Kidney (tissue), 14 donors: ENCODE measurements around the gene LMX1B. TPM values are rescaled to one million over a fixed set of nuclear protein-coding genes. Genes with fewer than 3 reads are reported as not detected.

Experiments used
- DNase-seq, 5 donors: peaks; one replicate each; pipeline ENCODE4 v3.0.0-alpha.2; 2013 to 2020
- FAIRE-seq: peaks from 2 replicates; lab custom pipeline; 2012; peaks lifted over from hg19 to GRCh38; lab: Jason Lieb, UNC
- H3K27ac ChIP-seq, 2 donors: one replicate each; pipeline ENCODE4 v1.7.0; 2013; ENCODE audit warnings: low read depth in 2 of 2, low read length in 2 of 2, inconsistent platforms in 1 of 2
- H3K27me3 ChIP-seq: one replicate; pipeline ENCODE4 v1.7.1; 2013; ENCODE audit warnings: low read length, inconsistent platforms; ENCODE audit not compliant: control insufficient read depth, insufficient read depth
- H3K36me3 ChIP-seq, 3 donors: one replicate each; pipeline versions ENCODE4 v1.7.0 to v1.7.1; 2013; ENCODE audit warnings: low read length in 3 of 3, control low read depth in 1 of 3, inconsistent platforms in 1 of 3; ENCODE audit not compliant: insufficient read depth in 3 of 3, control insufficient read depth in 2 of 3
- H3K4me1 ChIP-seq, 3 donors: one replicate each; pipeline versions ENCODE4 v1.7.0 to v1.7.1; 2013; ENCODE audit warnings: low read length in 3 of 3, inconsistent platforms in 1 of 3, low read depth in 1 of 3; ENCODE audit not compliant: control insufficient read depth in 2 of 3, insufficient read depth in 2 of 3
- H3K4me3 ChIP-seq, 3 donors: one replicate each; pipeline versions ENCODE4 v1.7.0 to v1.8.1; 2013; ENCODE audit warnings: low read length in 3 of 3, control low read depth in 1 of 3, inconsistent platforms in 1 of 3
- H3K9ac ChIP-seq, 3 donors: one replicate each; pipeline versions ENCODE4 v1.7.0 to v1.7.1; 2013; ENCODE audit warnings: low read length in 3 of 3, control low read depth in 1 of 3, inconsistent platforms in 1 of 3
- H3K9me3 ChIP-seq, 3 donors: one replicate each; pipeline versions ENCODE4 v1.7.0 to v1.7.1; 2013; ENCODE audit warnings: low read length in 3 of 3, control low read depth in 1 of 3, inconsistent platforms in 1 of 3; ENCODE audit not compliant: control insufficient read depth in 2 of 3, insufficient read depth in 1 of 3
- CTCF ChIP-seq: IDR thresholded peaks from 3 replicates; pipeline ENCODE4 v1.5.1; 2012; ENCODE audit warnings: mild to moderate bottlenecking, moderate library complexity, borderline replicate concordance; ENCODE audit not compliant: insufficient read depth; ENCODE audit errors: extremely low read depth
- intact Hi-C: fragments of 100-400 bp; cut with DNase I; formaldehyde crosslinking; loops from one replicate; pipeline ENCODE4 v1.11.1; 2022
- polyA plus RNA-seq: library from polyadenylated mRNA; stranded (reverse); fragments of 350-450 nt; fragmentation: Illumina TruSeq; extraction: RNeasy Lipid Tissue Mini Kit (QIAGEN cat#74804); gene quantifications from one replicate; pipeline ENCODE4 v1.2.3, GENCODE V29; 2014; ENCODE audit warnings: low read depth, low replicate concordance; ENCODE audit not compliant: insufficient read depth
- total RNA-seq: library from RNA; stranded (reverse); fragmentation: NEBNext Ultra II Directional; extraction: Animal tissue kit (Norgen Biotek cat#: 25700); gene quantifications from one replicate; pipeline ENCODE4 v1.2.1, GENCODE V29; 2021
- donor health status: control.
- donor health status: control.
- donor health status: control.
- donor health status: control.
- donor health status: control.
- donor health status: DM: yes; HTN: yes; CAD: no.
- donor health status: Normal renal cell carcinoma (clear cell type).

Gene LMX1B
- total and polyA plus RNA-seq, 2 donors from 2014 or later: 0.57 to 2.6 TPM

- Histone ChIP-seq H3K27me3 (peaks cover 2% of the 10 kb centered on the region), H3K4me3 (no peak overlapping the region), H3K9me3 (no peaks in the 10 kb centered on the region), H3K4me1 (peaks cover 0 to 1% (median 0%) of the 10 kb centered on the region in 3 donors), H3K36me3 (no peaks in the 10 kb centered on the region), H3K9ac (no peak overlapping the region), H3K27ac (no peak overlapping the region)
- no peak for FAIRE-seq
- intact Hi-C loops: no loop called here
- no peak for DNase-seq
- TF ChIP-seq CTCF: no peak
Measured at GRCh38 chr9:126631254-126631653, 17.5 kb downstream of the LMX1B start.

- H3K4me3 ChIP-seq: no peak overlapping the region
- TF ChIP-seq CTCF: no peak
- intact Hi-C loops: no loop called here
- FAIRE-seq (no peak), DNase-seq (no peak)
- peaks cover 2% of the 10 kb centered on the region for H3K27me3 ChIP-seq
- H3K9me3 ChIP-seq: no peaks in the 10 kb centered on the region
- H3K9ac ChIP-seq: no peak overlapping the region
- H3K36me3 ChIP-seq: no peaks in the 10 kb centered on the region
- no peak overlapping the region for H3K27ac ChIP-seq
- H3K4me1 ChIP-seq: no peaks in the 10 kb centered on the region
Measured at GRCh38 chr9:126633881-126634558, 20.3 kb downstream of the LMX1B start.

- no peak for DNase-seq
- peaks cover 2% of the 10 kb centered on the region for H3K27me3 ChIP-seq
- no peak overlapping the region for H3K4me3 ChIP-seq
- no peaks in the 10 kb centered on the region for H3K36me3 ChIP-seq
- H3K9ac ChIP-seq: no peak overlapping the region
- H3K9me3 ChIP-seq: no peaks in the 10 kb centered on the region
- H3K4me1 ChIP-seq: no peaks in the 10 kb centered on the region
- no peak overlapping the region for H3K27ac ChIP-seq
- intact Hi-C loops: no loop called here
- no peak for TF ChIP-seq CTCF
- no peak for FAIRE-seq
Measured at GRCh38 chr9:126635061-126635460, 21.3 kb downstream of the LMX1B start.
